Measurements from ENCODE around the gene TEPSIN. TPM values are rescaled to one million over a fixed set of nuclear protein-coding genes. Genes with fewer than 3 reads are reported as not detected.

The TEPSIN gene
- total and polyA plus RNA-seq, 4 donors, result 7.7 to 33.8 (median 19.2) TPM

DNA sequence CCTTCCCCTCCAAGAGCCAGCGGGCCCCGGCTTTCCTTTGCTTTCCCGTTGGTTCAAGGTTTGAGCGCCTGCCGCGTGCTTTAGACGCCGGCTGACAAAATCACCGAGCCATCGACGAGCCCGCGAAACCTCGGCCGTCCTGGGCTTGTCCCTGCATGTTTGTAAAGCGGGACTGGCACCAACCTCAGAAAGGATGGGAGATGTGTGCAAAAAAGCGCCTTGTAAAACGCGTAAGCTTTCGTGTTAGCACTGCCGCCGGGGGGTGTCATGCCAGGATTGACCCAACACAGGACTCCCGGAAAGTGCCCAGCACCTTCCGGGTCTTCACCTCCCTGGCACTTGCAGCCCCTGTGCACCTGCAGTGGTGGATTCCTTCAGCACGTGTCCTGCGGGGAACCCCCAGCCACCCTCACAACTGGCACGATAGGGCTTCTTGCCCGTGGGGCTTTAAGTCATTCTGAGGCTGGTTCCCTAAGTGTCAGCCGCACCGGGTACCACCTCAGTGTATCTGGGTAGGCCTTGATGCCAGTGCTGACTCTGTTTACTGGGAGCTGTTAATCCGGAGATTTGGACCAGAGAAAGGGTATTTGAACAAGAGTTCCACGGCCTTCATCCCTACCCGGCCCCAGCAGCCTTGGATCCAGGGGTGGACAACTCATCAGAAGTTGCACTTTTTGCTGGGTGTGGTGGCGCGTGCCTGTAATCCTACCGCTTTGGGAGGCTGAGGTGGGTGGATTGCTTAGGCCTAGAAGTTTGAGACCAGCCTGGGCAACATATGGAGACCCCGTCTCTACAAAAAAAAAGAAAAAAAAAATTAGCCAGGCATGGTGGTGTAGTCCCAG, 1.1 kb upstream of the TEPSIN start:
- no peaks in the 10 kb centered on the region for H3K9me3 ChIP-seq (ENCODE audit: control insufficient read depth, insufficient read depth, low read length)

DNA sequence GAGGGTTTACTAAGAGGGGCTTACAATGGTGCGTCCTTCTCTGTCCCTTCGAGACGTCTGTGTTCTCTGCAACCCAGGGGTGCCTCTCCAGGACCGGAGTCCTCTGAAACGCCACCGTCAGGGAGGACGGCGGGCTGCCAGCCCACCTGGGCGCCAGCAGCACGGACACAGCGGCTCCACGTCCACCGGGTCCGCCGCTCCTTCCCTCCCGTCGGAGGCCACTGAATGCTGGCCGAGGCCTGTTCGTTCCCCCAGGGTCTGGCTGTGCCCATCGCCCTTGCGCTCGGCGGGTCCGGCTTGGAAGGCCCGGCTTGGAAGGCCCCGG, 403 bp downstream of the TEPSIN start:
- Histone ChIP-seq H3K4me3 (ENCODE audit: low read depth, low read length) (peak overlapping the region; percentile 62), H3K27ac (ENCODE audit: low read depth, low read length) (no peak overlapping the region), H3K4me1 (ENCODE audit: control insufficient read depth, insufficient read depth, low read length) (peaks cover 53% of the 10 kb centered on the region), H3K27me3 (ENCODE audit: control insufficient read depth, insufficient read depth, low read length) (no peaks in the 10 kb centered on the region), H3K9me3 (ENCODE audit: control insufficient read depth, insufficient read depth, low read length) (no peaks in the 10 kb centered on the region), H3K36me3 (ENCODE audit: control insufficient read depth, insufficient read depth, low read length) (peaks cover 68% of the 10 kb centered on the region)
- DNase-seq (ENCODE audit: low read depth in 4 of 6, low spot score in 6 of 6), result no peak
- under 1% methylated on average over 26 of the region's 26 CpGs for WGBS (ENCODE audit: insufficient coverage)

More for the DNA sequence above, 1.1 kb upstream of the TEPSIN start:
- Histone ChIP-seq H3K27me3 (ENCODE audit: control insufficient read depth, insufficient read depth, low read length) (no peaks in the 10 kb centered on the region), H3K4me1 (ENCODE audit: control insufficient read depth, insufficient read depth, low read length) (peaks cover 58% of the 10 kb centered on the region), H3K4me3 (ENCODE audit: low read depth, low read length) (peak overlapping the region; percentile 62), H3K27ac (ENCODE audit: low read depth, low read length) (no peak overlapping the region), H3K36me3 (ENCODE audit: control insufficient read depth, insufficient read depth, low read length) (peaks cover 64% of the 10 kb centered on the region)
- WGBS (ENCODE audit: insufficient coverage), result 14% methylated on average over 35 of the region's 37 CpGs
- DNase-seq (ENCODE audit: low read depth in 4 of 6, low spot score in 6 of 6), result no peak

DNA sequence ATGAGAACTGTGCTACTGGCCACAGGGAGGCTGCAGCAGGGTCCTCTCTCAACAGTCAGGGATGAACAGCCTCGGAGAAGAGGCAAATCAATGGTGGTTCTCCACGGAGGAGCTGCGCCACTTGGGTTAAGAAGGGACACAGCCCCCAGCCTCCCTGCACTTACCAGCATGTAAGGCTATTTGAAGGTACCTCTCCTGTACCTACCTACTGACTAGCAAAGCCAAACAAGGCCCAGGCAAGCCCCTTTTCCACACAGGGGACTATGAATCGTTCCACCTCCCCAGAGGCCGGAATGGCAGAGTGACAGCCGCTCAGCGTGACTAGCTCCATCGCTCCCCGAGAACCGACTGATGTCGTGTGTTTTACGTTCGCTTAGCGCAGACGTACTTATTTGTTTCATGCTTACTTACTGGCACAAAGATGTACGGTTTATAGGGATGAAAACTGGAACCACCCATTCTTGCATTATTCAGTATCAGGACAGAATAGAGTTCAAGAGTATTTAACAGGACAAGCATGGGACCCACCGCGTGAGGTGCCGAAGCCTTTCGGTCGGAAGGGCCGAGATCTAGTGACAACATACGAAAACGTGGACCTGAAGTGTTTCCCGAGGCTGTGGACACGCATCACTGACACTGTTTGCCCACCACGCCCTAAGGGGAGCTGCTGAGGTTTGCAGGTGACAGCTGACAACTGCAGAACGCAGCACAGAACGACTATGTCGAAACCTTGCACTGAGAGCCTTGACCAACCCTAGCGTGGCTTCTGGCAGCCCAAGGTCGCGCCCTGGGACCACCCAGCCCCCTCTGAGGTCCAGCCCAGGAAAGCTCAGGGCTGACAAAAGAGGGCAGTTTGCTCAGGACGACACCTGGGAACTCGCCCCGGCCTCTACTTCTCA, 1.0 kb downstream of the TEPSIN start:
- no peaks in the 10 kb centered on the region for H3K27me3 ChIP-seq (ENCODE audit: control insufficient read depth, insufficient read depth, low read length)
- no peaks in the 10 kb centered on the region for H3K9me3 ChIP-seq (ENCODE audit: control insufficient read depth, insufficient read depth, low read length)
- no peak for DNase-seq (ENCODE audit: low read depth in 4 of 6, low spot score in 6 of 6)
- peak overlapping the region; percentile 62 for H3K4me3 ChIP-seq (ENCODE audit: low read depth, low read length)
- H3K36me3 ChIP-seq (ENCODE audit: control insufficient read depth, insufficient read depth, low read length), result peaks cover 68% of the 10 kb centered on the region
- WGBS (ENCODE audit: insufficient coverage), result 61% methylated on average over 33 of the region's 36 CpGs
- H3K27ac ChIP-seq (ENCODE audit: low read depth, low read length), result no peak overlapping the region
- peaks cover 47% of the 10 kb centered on the region for H3K4me1 ChIP-seq (ENCODE audit: control insufficient read depth, insufficient read depth, low read length)

DNA sequence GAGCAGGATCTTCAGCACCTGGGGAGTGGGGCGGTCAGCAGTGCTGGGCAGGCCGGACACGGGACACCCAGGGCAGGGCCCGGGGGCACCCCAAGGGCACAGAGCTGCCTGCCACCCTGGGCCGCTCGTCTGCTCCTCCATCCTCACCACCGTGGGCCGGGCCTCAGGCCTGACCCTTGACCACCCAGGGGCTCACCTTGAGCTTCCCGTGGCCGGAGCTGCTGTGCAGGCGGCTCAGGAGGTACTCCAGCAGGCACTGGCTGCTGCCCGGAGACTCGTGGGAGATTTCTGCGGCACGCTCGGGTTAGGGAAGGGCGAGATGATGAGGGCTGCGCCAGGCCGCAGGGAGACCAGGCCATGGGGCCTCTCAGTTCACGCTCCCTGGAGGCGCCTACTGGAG, 2.1 kb downstream of the TEPSIN start:
- no peaks in the 10 kb centered on the region for H3K27me3 ChIP-seq (ENCODE audit: control insufficient read depth, insufficient read depth, low read length)
- H3K36me3 ChIP-seq (ENCODE audit: control insufficient read depth, insufficient read depth, low read length), result peaks cover 71% of the 10 kb centered on the region
- no peaks in the 10 kb centered on the region for H3K9me3 ChIP-seq (ENCODE audit: control insufficient read depth, insufficient read depth, low read length)
- H3K4me1 ChIP-seq (ENCODE audit: control insufficient read depth, insufficient read depth, low read length), result peaks cover 42% of the 10 kb centered on the region
- DNase-seq (ENCODE audit: low read depth in 4 of 6, low spot score in 6 of 6), result no peak
- no peak overlapping the region for H3K27ac ChIP-seq (ENCODE audit: low read depth, low read length)
- WGBS (ENCODE audit: insufficient coverage), result 94% methylated on average over 21 of the region's 21 CpGs
- no peak overlapping the region for H3K4me3 ChIP-seq (ENCODE audit: low read depth, low read length)

DNA sequence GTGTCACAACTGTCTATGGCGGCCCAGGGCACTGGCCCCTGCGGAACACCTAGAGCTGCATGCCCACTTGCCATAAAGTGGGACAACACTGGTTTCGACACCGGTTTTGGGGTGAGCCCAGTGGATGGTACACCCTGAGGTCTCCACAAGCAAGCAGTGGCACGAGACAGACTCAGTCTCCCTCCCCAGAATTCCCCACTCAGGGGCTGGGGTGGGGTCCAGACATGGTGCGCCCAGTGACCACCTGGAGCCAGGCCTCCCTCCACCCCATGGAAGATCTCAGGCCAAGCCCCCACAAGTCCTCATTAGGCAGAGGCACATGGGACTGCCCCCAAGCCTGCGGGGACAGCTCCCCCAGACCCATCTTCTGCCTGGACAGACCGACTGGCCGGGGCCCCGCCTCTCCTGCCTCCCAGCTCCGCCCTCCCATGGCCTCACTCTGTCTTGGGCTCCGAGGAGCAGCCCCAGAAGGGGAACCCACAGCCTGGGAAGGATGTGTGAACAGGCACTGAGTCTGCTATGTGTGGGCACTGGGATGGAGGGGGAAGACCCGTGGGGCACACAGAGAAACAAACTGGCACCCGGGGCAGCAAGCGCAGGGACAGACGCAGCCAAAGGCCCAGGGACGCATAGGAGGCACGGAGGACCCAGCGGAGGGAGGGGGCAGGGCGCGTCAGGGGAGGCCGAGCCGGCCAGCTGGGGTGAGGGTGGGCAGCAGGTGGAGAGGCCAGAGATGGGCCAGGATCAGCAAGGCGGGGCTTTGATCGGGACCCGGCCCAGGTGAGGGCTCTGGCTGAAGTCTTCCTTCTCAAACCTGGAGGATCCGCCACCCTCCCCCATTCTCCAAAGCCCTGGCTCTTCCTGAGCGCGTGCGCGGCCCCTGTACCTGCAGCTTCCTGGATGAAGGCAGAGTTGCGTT, 2.8 kb downstream of the TEPSIN start:
- no peaks in the 10 kb centered on the region for H3K9me3 ChIP-seq (ENCODE audit: control insufficient read depth, insufficient read depth, low read length)
- H3K36me3 ChIP-seq (ENCODE audit: control insufficient read depth, insufficient read depth, low read length), result peaks cover 71% of the 10 kb centered on the region
- H3K27ac ChIP-seq (ENCODE audit: low read depth, low read length), result no peak overlapping the region
- H3K4me1 ChIP-seq (ENCODE audit: control insufficient read depth, insufficient read depth, low read length), result peaks cover 35% of the 10 kb centered on the region
- 92% methylated on average over 27 of the region's 32 CpGs for WGBS (ENCODE audit: insufficient coverage)
- H3K4me3 ChIP-seq (ENCODE audit: low read depth, low read length), result no peak overlapping the region
- DNase-seq (ENCODE audit: low read depth in 4 of 6, low spot score in 6 of 6), result no peak
- H3K27me3 ChIP-seq (ENCODE audit: control insufficient read depth, insufficient read depth, low read length), result no peaks in the 10 kb centered on the region

- Histone ChIP-seq H3K27me3 (ENCODE audit: control insufficient read depth, insufficient read depth, low read length) (no peaks in the 10 kb centered on the region), H3K4me3 (ENCODE audit: low read depth, low read length) (no peak overlapping the region), H3K27ac (ENCODE audit: low read depth, low read length) (no peak overlapping the region), H3K36me3 (ENCODE audit: control insufficient read depth, insufficient read depth, low read length) (peaks cover 71% of the 10 kb centered on the region), H3K9me3 (ENCODE audit: control insufficient read depth, insufficient read depth, low read length) (no peaks in the 10 kb centered on the region), H3K4me1 (ENCODE audit: control insufficient read depth, insufficient read depth, low read length) (peaks cover 27% of the 10 kb centered on the region)
- WGBS (ENCODE audit: insufficient coverage), result 95% methylated on average over 26 of the region's 26 CpGs
- no peak for DNase-seq (ENCODE audit: low read depth in 4 of 6, low spot score in 6 of 6)
Observed at GRCh38 chr17:81234940-81235821, 3.7 kb downstream of the TEPSIN start.

DNA sequence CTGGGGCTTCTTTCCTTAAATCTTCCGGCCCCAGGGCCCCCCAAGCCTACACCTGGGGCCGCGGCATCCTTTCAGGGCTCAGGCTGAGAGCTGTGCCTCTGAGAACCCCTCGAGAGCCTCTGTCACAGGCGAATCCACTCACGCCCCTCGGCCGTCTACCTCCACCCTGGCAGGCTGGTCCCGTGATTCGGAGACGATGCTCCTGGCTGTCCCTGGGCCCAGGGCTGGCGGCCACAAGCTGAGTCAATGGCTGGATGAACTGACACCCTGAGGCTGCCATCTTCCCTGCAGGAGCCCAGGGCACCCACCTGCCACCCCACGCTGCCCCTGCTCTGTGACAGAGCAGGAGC, 4.4 kb downstream of the TEPSIN start:
- H3K4me3 ChIP-seq (ENCODE audit: low read depth, low read length), result no peak overlapping the region
- peaks cover 20% of the 10 kb centered on the region for H3K4me1 ChIP-seq (ENCODE audit: control insufficient read depth, insufficient read depth, low read length)
- no peak for DNase-seq (ENCODE audit: low read depth in 4 of 6, low spot score in 6 of 6)
- WGBS (ENCODE audit: insufficient coverage), result 93% methylated on average over 13 of the region's 13 CpGs
- no peaks in the 10 kb centered on the region for H3K9me3 ChIP-seq (ENCODE audit: control insufficient read depth, insufficient read depth, low read length)
- peaks cover 78% of the 10 kb centered on the region for H3K36me3 ChIP-seq (ENCODE audit: control insufficient read depth, insufficient read depth, low read length)
- no peak overlapping the region for H3K27ac ChIP-seq (ENCODE audit: low read depth, low read length)
- no peaks in the 10 kb centered on the region for H3K27me3 ChIP-seq (ENCODE audit: control insufficient read depth, insufficient read depth, low read length)

GRCh38 chr17:81233811-81234505, 4.9 kb downstream of the TEPSIN start:
- H3K27ac ChIP-seq (ENCODE audit: low read depth, low read length), result no peak overlapping the region
- peaks cover 20% of the 10 kb centered on the region for H3K4me1 ChIP-seq (ENCODE audit: control insufficient read depth, insufficient read depth, low read length)
- no peak overlapping the region for H3K4me3 ChIP-seq (ENCODE audit: low read depth, low read length)
- no peaks in the 10 kb centered on the region for H3K27me3 ChIP-seq (ENCODE audit: control insufficient read depth, insufficient read depth, low read length)
- WGBS (ENCODE audit: insufficient coverage), result 95% methylated on average over 21 of the region's 21 CpGs
- no peaks in the 10 kb centered on the region for H3K9me3 ChIP-seq (ENCODE audit: control insufficient read depth, insufficient read depth, low read length)
- no peak for DNase-seq (ENCODE audit: low read depth in 4 of 6, low spot score in 6 of 6)
- H3K36me3 ChIP-seq (ENCODE audit: control insufficient read depth, insufficient read depth, low read length), result peaks cover 83% of the 10 kb centered on the region
